HepG2 (cell line): Measurements from ENCODE around the gene NKD1. TPM values are rescaled to one million over a fixed set of nuclear protein-coding genes. Genes with fewer than 3 reads are reported as not detected.

Source experiments
- ATAC-seq: fragments of 200-7000 bp; cut with Tn5 transposase; 3 replicates; pipeline ENCODE4 v1.9.1; 2020; ENCODE audit warnings: mild to moderate bottlenecking, moderate library complexity
- BruUV-seq: library from RNA; stranded (reverse); fragments of 400-500 nt; replicated peaks from 2 replicates; lab custom pipeline; 2021; lab: Mats Ljungman, UMichigan
- CTCF ChIA-PET: fragments of 300-600 bp; formaldehyde crosslinking; extraction: SDS; loops from one replicate; lab custom pipeline; 2021; ENCODE audit warnings: low total read pairs, inconsistent platforms, low intra/inter-chr PET ratio; lab: Yijun Ruan, JAX
- POLR2A ChIA-PET: fragments of 350-600 bp; sonication (Branson Sonifier 250); formaldehyde crosslinking; loops from one replicate; lab custom pipeline; 2020; ENCODE audit warnings: antibody characterized with exemption, inconsistent platforms; lab: Yijun Ruan, JAX
- DNase-seq: peaks from one replicate; pipeline ENCODE4 v3.0.0-alpha.2; 2015; ENCODE audit warnings: low spot score
- FAIRE-seq: peaks from 3 replicates; lab custom pipeline; 2011; peaks lifted over from hg19 to GRCh38; lab: Jason Lieb, UNC
- H2AFZ ChIP-seq: one replicate; pipeline ENCODE4 v1.6.1; 2011; ENCODE audit warnings: low read length, inconsistent platforms
- H3K27ac ChIP-seq: fragments of 300-600 bp; 3 replicates; pipeline ENCODE4 v1.8.0; 2011; ENCODE audit warnings: mixed run types, mild to moderate bottlenecking, mixed read lengths, low read length, inconsistent platforms; ENCODE audit not compliant: insufficient read depth; ENCODE audit errors: extremely low read length
- H3K27me3 ChIP-seq, 2 experiments: fragments of 200-600 bp in 1 of 2; 2 replicates in 1 of 2; 3 replicates in 1 of 2; pipeline versions ENCODE4 v1.6.0 to v1.8.0; 2011; ENCODE audit warnings: low read length in 2 of 2, mild to moderate bottlenecking in 2 of 2, moderate library complexity in 2 of 2, inconsistent platforms in 1 of 2; ENCODE audit not compliant: insufficient read depth in 2 of 2, control insufficient read depth in 1 of 2
- H3K36me3 ChIP-seq, 2 experiments: fragments of 200-600 bp in 1 of 2; replicated peaks in 1 of 2; 2 replicates in 1 of 2; 3 replicates in 1 of 2; pipeline versions ENCODE4 v1.5.1 to v1.8.0; 2011; ENCODE audit warnings: low read length in 2 of 2, inconsistent platforms in 1 of 2; ENCODE audit not compliant: insufficient read depth in 2 of 2, control insufficient read depth in 1 of 2
- H3K4me1 ChIP-seq: 2 replicates; pipeline ENCODE4 v1.5.1; 2012; ENCODE audit warnings: low read length, inconsistent platforms; ENCODE audit not compliant: insufficient read depth
- H3K4me2 ChIP-seq: 2 replicates; pipeline ENCODE4 v1.6.0; 2011; ENCODE audit warnings: low read depth, low read length, inconsistent platforms
- H3K4me3 ChIP-seq, 3 experiments: fragments of 200-600 bp in 1 of 3; sonication (generic), shearing (Covaris generic) in 1 of 3; replicated peaks in 1 of 3; 2 replicates each; pipeline ENCODE4 v1.5.1; 2011 to 2016; ENCODE audit warnings: low read length in 3 of 3, inconsistent platforms in 2 of 3, low read depth in 2 of 3, mild to moderate bottlenecking in 2 of 3, control low read depth in 1 of 3, mixed read lengths in 1 of 3; ENCODE audit not compliant: insufficient read depth in 1 of 3
- H3K79me2 ChIP-seq: one replicate; pipeline ENCODE4 v1.6.1; 2011; ENCODE audit warnings: low read length, inconsistent platforms; ENCODE audit not compliant: insufficient read depth
- H3K9ac ChIP-seq: 2 replicates; pipeline ENCODE4 v1.6.0; 2011; ENCODE audit warnings: mild to moderate bottlenecking, low read depth, low read length, inconsistent platforms; ENCODE audit not compliant: insufficient read depth
- H3K9me3 ChIP-seq: 2 replicates; pipeline ENCODE4 v1.5.1; 2012; ENCODE audit warnings: mild to moderate bottlenecking, low read length
- H4K20me1 ChIP-seq: 2 replicates; pipeline ENCODE4 v1.6.0; 2011; ENCODE audit warnings: inconsistent platforms, mild to moderate bottlenecking, low read length, moderate library complexity; ENCODE audit not compliant: insufficient read depth
- BHLHE40 ChIP-seq: IDR thresholded peaks from 2 replicates; pipeline ENCODE4 v1.6.1; 2011; ENCODE audit warnings: low read length, improper control_type of control experiment
- FOSL2 ChIP-seq: sonication (generic); formaldehyde crosslinking; IDR thresholded peaks from 2 replicates; pipeline ENCODE4 v1.4.0; 2020; ENCODE audit warnings: missing genetic modification reagents
- HNF1B ChIP-seq: sonication (generic); formaldehyde crosslinking; IDR thresholded peaks from 2 replicates; pipeline ENCODE4 v1.5.1; 2020; ENCODE audit warnings: mild to moderate bottlenecking, moderate library complexity, missing genetic modification reagents
- KDM2A ChIP-seq: sonication (generic); formaldehyde crosslinking; IDR thresholded peaks from 2 replicates; pipeline ENCODE4 v1.4.0; 2020; ENCODE audit warnings: low read depth, missing genetic modification reagents, borderline replicate concordance
- XRCC5 ChIP-seq: fragments of 200-400 bp; formaldehyde crosslinking; optimal IDR thresholded peaks from 2 replicates; pipeline ENCODE3; 2017; ENCODE audit warnings: mild to moderate bottlenecking, low read length
- ZNF33B ChIP-seq: sonication (generic); formaldehyde crosslinking; IDR thresholded peaks from 2 replicates; pipeline ENCODE4 v1.5.1; 2020; ENCODE audit warnings: mild to moderate bottlenecking, missing genetic modification reagents
- ZNF431 ChIP-seq: sonication (generic); formaldehyde crosslinking; IDR thresholded peaks from 2 replicates; pipeline ENCODE4 v1.9.0; 2022; ENCODE audit warnings: missing genetic modification reagents, low read depth, mild to moderate bottlenecking, borderline replicate concordance
- ZNF547 ChIP-seq: sonication (generic); formaldehyde crosslinking; IDR thresholded peaks from 2 replicates; pipeline ENCODE4 v1.5.1; 2020; ENCODE audit warnings: mild to moderate bottlenecking, missing genetic modification reagents
- ZNF598 ChIP-seq: sonication (generic); formaldehyde crosslinking; IDR thresholded peaks from 2 replicates; pipeline ENCODE4 v1.5.1; 2020; ENCODE audit warnings: mild to moderate bottlenecking, missing genetic modification reagents, borderline replicate concordance
- ZNF687 ChIP-seq: sonication (generic); formaldehyde crosslinking; IDR thresholded peaks from 2 replicates; pipeline ENCODE4 v1.5.1; 2020; ENCODE audit warnings: mild to moderate bottlenecking, missing genetic modification reagents, moderate library complexity
- WGBS: methylation state at CpG from one replicate; pipeline ENCODE4 v1.1.6; 2017; ENCODE audit warnings: low lambda C conversion rate; 5-methylcytosine and 5-hydroxymethylcytosine counted together
- in situ Hi-C: cut with HindIII; loops from 2 replicates; pipeline ENCODE4 v1.10.0; 2017; ENCODE audit warnings: low pct_unique_long_range_greater_than_20kb; ENCODE audit not compliant: extremely low pct_ligation_motif_present
- intact Hi-C: fragments of 100-400 bp; cut with micrococcal nuclease; formaldehyde crosslinking; loops from one replicate; pipeline ENCODE4 v1.10.0; 2022; ENCODE audit not compliant: unreplicated experiment
- polyA plus RNA-seq, 8 experiments: library from polyadenylated mRNA; depleted of rRNA in 3 of 8; stranded (reverse) in 7 of 8; unstranded in 1 of 8; fragments of >200 nt; fragmentation: Illumina TruSeq in 4 of 8; extraction: Trizol in 4 of 8; gene quantifications; 2 replicates each; pipeline versions ENCODE4 v1.2.1 to v1.2.3, GENCODE V29; 2011 to 2016; ENCODE audit warnings: low read depth in 4 of 8, missing spikeins in 1 of 8, mixed read lengths in 1 of 8; ENCODE audit not compliant: insufficient read depth in 1 of 8
- total RNA-seq, 5 experiments: library from RNA; depleted of rRNA; stranded (reverse); fragments of >200 nt; fragmentation: Illumina TruSeq; extraction: Trizol; gene quantifications; 2 replicates each; pipeline ENCODE4 v1.2.3, GENCODE V29; 2016; ENCODE audit warnings: low read depth in 1 of 5
- TF ChIP-seq, protein P1 (sequence below): sonication (generic); formaldehyde crosslinking; conservative IDR thresholded peaks from 2 replicates; pipeline ENCODE4 v1.8.0; 2022; ENCODE audit warnings: low read depth, missing genetic modification reagents
- TF ChIP-seq, protein P2 (sequence below): IDR thresholded peaks from 2 replicates; pipeline ENCODE4 v1.6.1; 2016
- TF ChIP-seq, protein P3 (sequence below): sonication (generic); formaldehyde crosslinking; IDR thresholded peaks from 2 replicates; pipeline ENCODE4 v1.4.0; 2020; ENCODE audit warnings: missing genetic modification reagents

NKD1 gene
- total and polyA plus RNA-seq, 2 of the 13 experiments (the other 11 are each of a cell fraction or from before 2014, with no cell fraction given), result 70.4 to 121 TPM

DNA sequence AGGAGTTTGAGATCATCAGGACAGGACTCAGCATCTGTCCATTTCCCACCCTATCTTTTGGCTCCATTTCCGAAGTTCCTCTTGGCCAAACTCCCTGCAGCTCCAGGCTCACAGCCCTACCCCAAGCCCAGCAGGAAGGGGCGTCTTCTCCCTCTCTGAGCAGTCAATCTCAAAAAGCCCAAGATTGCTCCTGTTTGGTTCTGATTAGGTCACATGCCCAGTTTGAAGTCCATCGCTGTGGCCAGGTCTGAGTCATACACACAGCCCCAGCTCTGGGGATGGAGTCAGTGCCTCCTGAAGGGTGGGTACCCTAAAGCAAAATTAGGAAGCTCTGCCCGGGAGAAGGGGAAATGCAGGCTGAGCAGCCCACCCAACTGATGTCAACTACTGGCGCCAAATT, 109.0 kb downstream of the NKD1 start:
- peak; percentile 79 for ATAC-seq
- CTCF ChIA-PET, result no interaction called here
- TF ChIP-seq FOSL2 (CRISPR knock-in tag) (peak; percentile 93), ZNF33B (no peak), ZNF687 (CRISPR knock-in tag) (0 out of 2 replicates have a peak, but pooled peaks have one; percentile 16), ZNF598 (CRISPR knock-in tag) (no peak), ZNF547 (CRISPR knock-in tag) (no peak), BHLHE40 (peak; percentile 75), ZNF431 (CRISPR knock-in tag) (0 out of 2 replicates have a peak, but pooled peaks have one; percentile 54), XRCC5 (no peak), KDM2A (CRISPR knock-in tag) (peak; percentile 22; the same call in 1 of the 2 replicates), HNF1B (CRISPR knock-in tag) (0 out of 2 replicates have a peak, but pooled peaks have one; percentile 27)
- TF ChIP-seq, protein P1, sequence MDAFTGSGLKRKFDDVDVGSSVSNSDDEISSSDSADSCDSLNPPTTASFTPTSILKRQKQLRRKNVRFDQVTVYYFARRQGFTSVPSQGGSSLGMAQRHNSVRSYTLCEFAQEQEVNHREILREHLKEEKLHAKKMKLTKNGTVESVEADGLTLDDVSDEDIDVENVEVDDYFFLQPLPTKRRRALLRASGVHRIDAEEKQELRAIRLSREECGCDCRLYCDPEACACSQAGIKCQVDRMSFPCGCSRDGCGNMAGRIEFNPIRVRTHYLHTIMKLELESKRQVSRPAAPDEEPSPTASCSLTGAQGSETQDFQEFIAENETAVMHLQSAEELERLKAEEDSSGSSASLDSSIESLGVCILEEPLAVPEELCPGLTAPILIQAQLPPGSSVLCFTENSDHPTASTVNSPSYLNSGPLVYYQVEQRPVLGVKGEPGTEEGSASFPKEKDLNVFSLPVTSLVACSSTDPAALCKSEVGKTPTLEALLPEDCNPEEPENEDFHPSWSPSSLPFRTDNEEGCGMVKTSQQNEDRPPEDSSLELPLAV (CRISPR knock-in tag), result no peak
- TF ChIP-seq, protein P2, sequence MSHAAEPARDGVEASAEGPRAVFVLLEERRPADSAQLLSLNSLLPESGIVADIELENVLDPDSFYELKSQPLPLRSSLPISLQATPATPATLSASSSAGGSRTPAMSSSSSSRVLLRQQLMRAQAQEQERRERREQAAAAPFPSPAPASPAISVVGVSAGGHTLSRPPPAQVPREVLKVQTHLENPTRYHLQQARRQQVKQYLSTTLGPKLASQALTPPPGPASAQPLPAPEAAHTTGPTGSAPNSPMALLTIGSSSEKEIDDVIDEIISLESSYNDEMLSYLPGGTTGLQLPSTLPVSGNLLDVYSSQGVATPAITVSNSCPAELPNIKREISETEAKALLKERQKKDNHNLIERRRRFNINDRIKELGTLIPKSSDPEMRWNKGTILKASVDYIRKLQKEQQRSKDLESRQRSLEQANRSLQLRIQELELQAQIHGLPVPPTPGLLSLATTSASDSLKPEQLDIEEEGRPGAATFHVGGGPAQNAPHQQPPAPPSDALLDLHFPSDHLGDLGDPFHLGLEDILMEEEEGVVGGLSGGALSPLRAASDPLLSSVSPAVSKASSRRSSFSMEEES, result peak; percentile 56; the same call in 1 of the 2 replicates
- TF ChIP-seq, protein P3, sequence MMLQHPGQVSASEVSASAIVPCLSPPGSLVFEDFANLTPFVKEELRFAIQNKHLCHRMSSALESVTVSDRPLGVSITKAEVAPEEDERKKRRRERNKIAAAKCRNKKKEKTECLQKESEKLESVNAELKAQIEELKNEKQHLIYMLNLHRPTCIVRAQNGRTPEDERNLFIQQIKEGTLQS (CRISPR knock-in tag), result peak; percentile 67; the same call in 1 of the 2 replicates

More for the DNA sequence above, 109.0 kb downstream of the NKD1 start:
- Histone ChIP-seq H3K9ac (no peak overlapping the region), H3K27me3 (peaks cover 0 to 1% of the 10 kb centered on the region in 2 experiments; a peak in 1 of 5 replicates), H3K4me3 (no peak overlapping the region), H3K4me2 (peak overlapping the region; percentile 43), H2AFZ (no peak overlapping the region), H4K20me1 (no peaks in the 10 kb centered on the region), H3K36me3 (no peaks in the 10 kb centered on the region), H3K4me1 (peaks cover 15% of the 10 kb centered on the region), H3K9me3 (no peaks in the 10 kb centered on the region), H3K27ac (no peak overlapping the region), H3K79me2 (no peaks in the 10 kb centered on the region)
- in situ Hi-C loops, result no loop called here
- intact Hi-C loops, result no loop called here
- no TSS peak for BruUV-seq
- POLR2A ChIA-PET, result interaction anchor here (0.7 to 0.9 kb wide), 2 partner anchors 8 to 41 kb away, joined by 3 to 4 read pairs; no protein-coding TSS in a partner anchor
- 17% methylated on average over 5 of the region's 5 CpGs for WGBS
- DNase-seq (no peak), FAIRE-seq (no peak)
